ENCODE results near the gene ACKR3.

ACKR3 gene
- 1.7 to 2.7 (median 1.8) reads per million in 3 donors for total RNA-seq

GRCh38 chr2:236569573-236569973 is at the start of gene ACKR3:
ACKR3 (plus strand) TSS chr2:236569825; CDS start chr2:236580466, 10,641 bp downstream.
- Histone ChIP-seq H3K27ac (ENCODE audit: insufficient read depth, low read length, poor library complexity, severe bottlenecking) (no peak within 1 kb of the TSS), H3K9me3 (ENCODE audit: control insufficient read depth, low read length) (no peaks in the 10 kb centered on the region), H3K36me3 (ENCODE audit: control insufficient read depth, insufficient read depth, low read length) (peaks cover 4% of the 10 kb centered on the region), H3K4me1 (ENCODE audit: control insufficient read depth, insufficient read depth, low read length, poor library complexity, severe bottlenecking) (peaks cover 15% of the 10 kb centered on the region), H3K4me3 (ENCODE audit: insufficient read depth, low read depth, low read length, poor library complexity, severe bottlenecking) (peak within 1 kb of the TSS; percentile 51), H3K27me3 (replicated peaks; ENCODE audit: control insufficient read depth, insufficient read depth, low read length, poor library complexity, severe bottlenecking) (no peaks in the 10 kb centered on the region)
- DNase-seq = peak; percentile 48 to 61 (median 60)

- no peak overlapping the region for H3K27ac ChIP-seq (ENCODE audit: insufficient read depth, low read length, poor library complexity, severe bottlenecking)
- peaks cover 3% of the 10 kb centered on the region for H3K27me3 ChIP-seq (replicated peaks; ENCODE audit: control insufficient read depth, insufficient read depth, low read length, poor library complexity, severe bottlenecking)
- H3K4me1 ChIP-seq (ENCODE audit: control insufficient read depth, insufficient read depth, low read length, poor library complexity, severe bottlenecking) = no peaks in the 10 kb centered on the region
- H3K4me3 ChIP-seq (ENCODE audit: insufficient read depth, low read depth, low read length, poor library complexity, severe bottlenecking) = no peak overlapping the region
- no peaks in the 10 kb centered on the region for H3K36me3 ChIP-seq (ENCODE audit: control insufficient read depth, insufficient read depth, low read length)
- DNase-seq = no peak
- no peaks in the 10 kb centered on the region for H3K9me3 ChIP-seq (ENCODE audit: control insufficient read depth, low read length)
Observed at GRCh38 chr2:236521556-236521955, 48.1 kb upstream of the ACKR3 start.

DNA sequence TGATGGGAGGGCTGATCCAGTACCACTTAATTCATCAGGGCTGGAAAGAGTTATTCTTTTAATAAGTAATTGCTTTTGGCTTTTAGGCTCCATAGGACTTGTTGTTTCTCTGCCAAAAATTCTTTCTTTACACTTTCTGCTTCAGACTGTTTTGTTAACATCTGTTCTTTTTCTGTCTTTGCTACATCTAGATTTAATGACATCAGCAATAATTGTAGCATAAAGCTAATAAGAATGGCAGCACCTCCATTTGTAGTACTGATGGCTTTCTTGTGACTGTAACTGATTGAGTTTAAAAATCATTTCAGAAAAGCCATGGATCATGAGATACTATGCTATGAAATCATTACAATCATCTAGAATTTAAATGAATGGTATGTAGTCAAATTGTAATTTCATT is 46.4 kb upstream of the ACKR3 start:
- no peaks in the 10 kb centered on the region for H3K9me3 ChIP-seq (ENCODE audit: control insufficient read depth, low read length)
- no peak overlapping the region for H3K4me3 ChIP-seq (ENCODE audit: insufficient read depth, low read depth, low read length, poor library complexity, severe bottlenecking)
- H3K27me3 ChIP-seq (replicated peaks; ENCODE audit: control insufficient read depth, insufficient read depth, low read length, poor library complexity, severe bottlenecking) = peaks cover 3% of the 10 kb centered on the region
- no peaks in the 10 kb centered on the region for H3K4me1 ChIP-seq (ENCODE audit: control insufficient read depth, insufficient read depth, low read length, poor library complexity, severe bottlenecking)
- DNase-seq = no peak
- no peak overlapping the region for H3K27ac ChIP-seq (ENCODE audit: insufficient read depth, low read length, poor library complexity, severe bottlenecking)
- H3K36me3 ChIP-seq (ENCODE audit: control insufficient read depth, insufficient read depth, low read length) = no peaks in the 10 kb centered on the region

GRCh38 chr2:236525411-236525997 is 44.1 kb upstream of the ACKR3 start:
- Histone ChIP-seq H3K9me3 (ENCODE audit: control insufficient read depth, low read length) (no peaks in the 10 kb centered on the region), H3K4me3 (ENCODE audit: insufficient read depth, low read depth, low read length, poor library complexity, severe bottlenecking) (no peak overlapping the region), H3K27ac (ENCODE audit: insufficient read depth, low read length, poor library complexity, severe bottlenecking) (no peak overlapping the region), H3K4me1 (ENCODE audit: control insufficient read depth, insufficient read depth, low read length, poor library complexity, severe bottlenecking) (no peaks in the 10 kb centered on the region), H3K27me3 (replicated peaks; ENCODE audit: control insufficient read depth, insufficient read depth, low read length, poor library complexity, severe bottlenecking) (peaks cover 3% of the 10 kb centered on the region), H3K36me3 (ENCODE audit: control insufficient read depth, insufficient read depth, low read length) (no peaks in the 10 kb centered on the region)
- DNase-seq = no peak

DNA sequence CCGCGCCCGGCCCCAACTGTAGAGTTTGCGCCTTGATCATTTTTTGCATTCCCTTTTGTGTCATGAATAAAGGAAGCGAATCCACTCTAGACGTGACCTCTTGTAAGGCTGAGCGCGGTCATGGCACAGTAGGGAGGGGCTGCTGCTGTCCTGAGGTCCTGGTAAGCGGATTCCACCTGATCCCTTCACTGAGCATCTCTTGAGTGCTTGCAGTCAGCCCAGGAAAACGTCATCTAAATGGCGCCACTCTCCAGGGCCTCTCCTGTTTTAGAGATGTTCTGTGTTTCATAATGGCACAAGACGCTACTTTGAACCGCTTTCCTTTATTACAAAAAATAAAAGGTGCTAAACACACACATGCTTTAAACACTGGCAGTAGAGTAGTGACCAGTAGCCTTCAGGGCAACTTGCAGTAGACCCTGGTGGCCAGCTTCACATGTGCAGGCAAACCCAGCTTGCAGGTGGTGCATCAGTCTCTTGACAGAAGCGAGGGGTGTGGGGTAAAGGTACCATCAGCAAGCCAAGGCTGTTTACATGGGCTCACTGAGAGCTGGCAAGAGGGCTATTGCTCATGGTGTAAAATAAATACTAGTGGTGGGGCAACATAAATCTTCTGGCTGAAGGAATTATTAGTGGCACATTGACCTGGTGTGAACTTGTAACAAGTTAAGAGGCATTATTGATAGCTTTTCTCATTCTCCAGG is 43.0 kb upstream of the ACKR3 start:
- Histone ChIP-seq H3K4me3 (ENCODE audit: insufficient read depth, low read depth, low read length, poor library complexity, severe bottlenecking) (no peak overlapping the region), H3K9me3 (ENCODE audit: control insufficient read depth, low read length) (no peaks in the 10 kb centered on the region), H3K27me3 (replicated peaks; ENCODE audit: control insufficient read depth, insufficient read depth, low read length, poor library complexity, severe bottlenecking) (peaks cover under 1% of the 10 kb centered on the region), H3K4me1 (ENCODE audit: control insufficient read depth, insufficient read depth, low read length, poor library complexity, severe bottlenecking) (no peaks in the 10 kb centered on the region), H3K36me3 (ENCODE audit: control insufficient read depth, insufficient read depth, low read length) (no peaks in the 10 kb centered on the region), H3K27ac (ENCODE audit: insufficient read depth, low read length, poor library complexity, severe bottlenecking) (no peak overlapping the region)
- no peak for DNase-seq

GRCh38 chr2:236527159-236527630 is 42.4 kb upstream of the ACKR3 start:
- no peak for DNase-seq
- Histone ChIP-seq H3K4me3 (ENCODE audit: insufficient read depth, low read depth, low read length, poor library complexity, severe bottlenecking) (no peak overlapping the region), H3K4me1 (ENCODE audit: control insufficient read depth, insufficient read depth, low read length, poor library complexity, severe bottlenecking) (no peaks in the 10 kb centered on the region), H3K27ac (ENCODE audit: insufficient read depth, low read length, poor library complexity, severe bottlenecking) (no peak overlapping the region), H3K9me3 (ENCODE audit: control insufficient read depth, low read length) (no peaks in the 10 kb centered on the region), H3K36me3 (ENCODE audit: control insufficient read depth, insufficient read depth, low read length) (no peaks in the 10 kb centered on the region), H3K27me3 (replicated peaks; ENCODE audit: control insufficient read depth, insufficient read depth, low read length, poor library complexity, severe bottlenecking) (no peaks in the 10 kb centered on the region)

- Histone ChIP-seq H3K36me3 (ENCODE audit: control insufficient read depth, insufficient read depth, low read length) (no peaks in the 10 kb centered on the region), H3K4me3 (ENCODE audit: insufficient read depth, low read depth, low read length, poor library complexity, severe bottlenecking) (no peak overlapping the region), H3K27me3 (replicated peaks; ENCODE audit: control insufficient read depth, insufficient read depth, low read length, poor library complexity, severe bottlenecking) (no peaks in the 10 kb centered on the region), H3K4me1 (ENCODE audit: control insufficient read depth, insufficient read depth, low read length, poor library complexity, severe bottlenecking) (no peaks in the 10 kb centered on the region), H3K9me3 (ENCODE audit: control insufficient read depth, low read length) (no peaks in the 10 kb centered on the region), H3K27ac (ENCODE audit: insufficient read depth, low read length, poor library complexity, severe bottlenecking) (no peak overlapping the region)
- no peak for DNase-seq
Observed at GRCh38 chr2:236529606-236530005, 40.0 kb upstream of the ACKR3 start.

DNA sequence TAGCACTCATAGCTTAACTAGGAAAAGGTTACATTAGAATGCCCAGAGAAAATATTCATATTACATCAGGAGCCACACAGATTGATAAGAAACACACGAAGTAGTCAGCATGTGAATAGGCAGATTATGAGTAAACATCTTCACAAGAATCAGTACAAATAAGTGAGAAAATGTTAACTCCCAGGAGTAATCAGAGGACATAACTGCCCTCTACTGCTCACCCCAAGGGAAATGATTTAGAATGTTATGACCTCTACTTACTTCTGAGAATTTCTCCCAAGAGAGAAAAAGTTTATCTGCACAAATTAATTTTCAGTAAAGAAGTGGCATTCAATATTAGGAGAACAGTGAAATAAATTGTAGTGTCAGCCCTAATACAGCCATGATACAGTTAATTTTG is 39.1 kb upstream of the ACKR3 start:
- no peak overlapping the region for H3K27ac ChIP-seq (ENCODE audit: insufficient read depth, low read length, poor library complexity, severe bottlenecking)
- no peaks in the 10 kb centered on the region for H3K4me1 ChIP-seq (ENCODE audit: control insufficient read depth, insufficient read depth, low read length, poor library complexity, severe bottlenecking)
- H3K36me3 ChIP-seq (ENCODE audit: control insufficient read depth, insufficient read depth, low read length) = no peaks in the 10 kb centered on the region
- no peak for DNase-seq
- no peak overlapping the region for H3K4me3 ChIP-seq (ENCODE audit: insufficient read depth, low read depth, low read length, poor library complexity, severe bottlenecking)
- no peaks in the 10 kb centered on the region for H3K27me3 ChIP-seq (replicated peaks; ENCODE audit: control insufficient read depth, insufficient read depth, low read length, poor library complexity, severe bottlenecking)
- H3K9me3 ChIP-seq (ENCODE audit: control insufficient read depth, low read length) = no peaks in the 10 kb centered on the region

- no peak overlapping the region for H3K4me3 ChIP-seq (ENCODE audit: insufficient read depth, low read depth, low read length, poor library complexity, severe bottlenecking)
- H3K4me1 ChIP-seq (ENCODE audit: control insufficient read depth, insufficient read depth, low read length, poor library complexity, severe bottlenecking) = peaks cover 4% of the 10 kb centered on the region
- DNase-seq = no peak
- H3K27ac ChIP-seq (ENCODE audit: insufficient read depth, low read length, poor library complexity, severe bottlenecking) = no peak overlapping the region
- H3K36me3 ChIP-seq (ENCODE audit: control insufficient read depth, insufficient read depth, low read length) = no peaks in the 10 kb centered on the region
- H3K9me3 ChIP-seq (ENCODE audit: control insufficient read depth, low read length) = no peaks in the 10 kb centered on the region
- no peaks in the 10 kb centered on the region for H3K27me3 ChIP-seq (replicated peaks; ENCODE audit: control insufficient read depth, insufficient read depth, low read length, poor library complexity, severe bottlenecking)
Observed at GRCh38 chr2:236531195-236531594, 38.4 kb upstream of the ACKR3 start.

DNA sequence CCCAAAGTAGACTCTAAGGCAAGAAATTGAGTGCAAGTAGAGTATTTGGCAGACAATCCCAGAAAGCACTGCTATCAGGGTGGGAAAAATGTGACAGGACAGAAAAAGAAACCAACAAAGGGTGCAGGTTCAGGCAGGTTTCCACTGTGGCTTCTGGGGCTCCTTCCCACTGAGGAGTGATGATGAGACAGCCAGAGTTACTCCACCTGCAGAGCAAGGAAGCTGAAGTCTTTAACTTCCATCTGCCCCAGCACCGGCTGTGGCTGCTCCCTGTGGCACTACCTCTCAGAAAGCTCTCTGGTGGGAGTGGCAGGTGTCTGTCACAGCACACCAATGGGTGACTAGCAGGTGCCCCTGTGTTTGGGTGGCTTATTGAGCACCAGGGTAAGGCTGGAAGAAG is 37.6 kb upstream of the ACKR3 start:
- no peaks in the 10 kb centered on the region for H3K9me3 ChIP-seq (ENCODE audit: control insufficient read depth, low read length)
- no peak for DNase-seq
- H3K4me3 ChIP-seq (ENCODE audit: insufficient read depth, low read depth, low read length, poor library complexity, severe bottlenecking) = no peak overlapping the region
- H3K36me3 ChIP-seq (ENCODE audit: control insufficient read depth, insufficient read depth, low read length) = no peaks in the 10 kb centered on the region
- peaks cover 12% of the 10 kb centered on the region for H3K4me1 ChIP-seq (ENCODE audit: control insufficient read depth, insufficient read depth, low read length, poor library complexity, severe bottlenecking)
- H3K27ac ChIP-seq (ENCODE audit: insufficient read depth, low read length, poor library complexity, severe bottlenecking) = no peak overlapping the region
- H3K27me3 ChIP-seq (replicated peaks; ENCODE audit: control insufficient read depth, insufficient read depth, low read length, poor library complexity, severe bottlenecking) = no peaks in the 10 kb centered on the region
